Fibroblast of skin of back (primary cell): ENCODE results near the gene GREB1.

Experiments
- DNase-seq: peaks from one replicate; pipeline ENCODE4 v3.0.0-alpha.2; 2013

Gene GREB1

DNA sequence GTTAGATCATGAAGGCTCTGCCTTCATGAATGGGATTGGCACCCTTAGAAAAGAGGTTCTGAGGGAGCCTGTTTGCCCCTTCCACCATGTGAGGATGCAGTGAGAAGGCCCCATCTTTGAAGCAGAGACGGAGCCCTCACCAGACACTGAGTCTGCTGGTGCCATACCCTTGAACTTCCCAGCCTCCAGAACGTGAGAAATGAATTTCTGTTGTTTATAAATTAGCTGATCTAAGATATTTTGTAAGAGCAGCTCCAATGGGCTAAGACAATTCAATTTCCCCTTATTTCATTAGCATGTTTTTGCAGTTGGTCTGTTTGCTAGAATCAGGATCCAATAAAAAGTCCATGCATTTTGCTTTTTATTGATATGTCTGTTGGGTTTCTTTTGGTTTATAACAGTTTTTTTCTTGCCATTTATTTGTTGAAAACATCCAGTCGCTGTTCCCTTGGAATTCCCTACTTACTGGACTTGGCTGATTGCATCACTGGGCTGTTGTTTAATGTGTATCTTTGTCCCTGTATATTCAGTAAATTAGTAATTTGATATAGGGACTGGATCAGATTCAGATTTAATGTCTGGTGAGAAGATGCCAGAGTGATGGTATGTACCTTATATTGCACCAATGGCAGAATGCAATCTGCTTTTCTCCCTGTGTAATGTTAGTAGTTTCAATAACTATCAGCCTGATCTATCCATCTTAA, 24.0 kb upstream of the GREB1 start:
- no peak for DNase-seq

DNA sequence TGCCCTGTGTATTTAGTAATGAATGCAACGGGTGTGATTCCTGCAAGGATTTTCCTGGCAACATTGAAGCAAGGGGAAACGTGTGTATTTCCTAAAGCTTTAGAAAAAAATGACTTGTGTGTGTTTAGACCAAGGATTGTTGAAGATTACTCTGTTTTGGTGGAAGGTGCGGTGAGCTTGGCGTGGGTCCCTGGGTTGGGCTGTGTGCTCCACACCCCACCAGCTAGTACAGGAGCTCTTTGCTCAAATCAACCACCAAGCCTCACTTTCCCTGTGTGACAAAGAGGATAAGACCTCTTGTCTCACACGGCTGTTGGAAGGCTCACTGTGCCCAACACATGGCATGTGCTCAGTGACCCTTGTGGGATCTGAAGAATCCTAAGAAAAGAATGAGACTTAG, 21.4 kb upstream of the GREB1 start:
- no peak for DNase-seq

DNA sequence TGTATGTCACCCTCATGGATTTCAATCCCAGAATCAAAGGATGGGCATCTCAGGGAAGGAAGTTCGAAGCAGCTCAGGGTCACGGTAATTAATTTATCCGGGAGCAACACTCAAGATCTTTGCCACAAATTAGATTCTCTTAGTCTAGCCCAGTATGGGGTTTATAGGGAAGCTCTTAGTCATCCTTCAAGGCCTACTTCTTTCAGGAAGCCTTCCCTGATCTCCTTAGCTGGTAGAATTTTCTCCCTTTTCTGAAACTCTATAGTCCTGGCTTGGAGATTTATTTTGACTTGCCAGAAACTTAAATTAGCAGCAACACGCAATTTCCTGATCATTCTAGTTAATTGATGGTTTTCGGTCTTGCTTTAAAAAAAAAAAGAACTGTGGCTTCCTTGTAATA, 20.5 kb upstream of the GREB1 start:
- no peak for DNase-seq

- no peak for DNase-seq
Measured at GRCh38 chr2:11514081-11514730, 19.6 kb upstream of the GREB1 start.

- DNase-seq: no peak
Measured at GRCh38 chr2:11514904-11515303, 18.9 kb upstream of the GREB1 start.

DNA sequence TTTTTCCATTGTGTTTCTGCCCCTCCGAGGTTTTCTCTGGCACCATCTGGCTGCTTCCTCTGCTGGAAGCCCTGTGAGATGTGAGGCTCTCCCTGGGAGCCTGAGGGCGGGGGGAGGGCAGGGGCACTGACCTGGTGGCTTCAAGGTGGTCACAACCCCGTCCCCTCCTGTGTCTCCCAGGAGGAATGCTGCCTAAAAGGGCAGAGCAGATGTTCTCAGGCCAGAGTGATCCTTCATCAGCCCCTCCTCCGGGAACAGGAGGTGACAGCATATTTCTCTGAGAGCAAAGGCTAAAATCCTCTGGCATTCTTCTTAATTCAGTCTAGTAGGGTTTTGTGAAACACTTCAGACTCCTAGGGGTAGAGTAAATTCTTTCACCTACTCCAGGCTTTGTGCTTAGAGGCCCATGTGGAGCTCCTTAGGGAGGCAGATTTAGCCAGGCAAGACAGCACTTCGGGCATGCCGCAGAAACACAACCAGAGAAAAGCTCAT, 18.3 kb upstream of the GREB1 start:
- no peak for DNase-seq

GRCh38 chr2:11516984-11517648, 16.7 kb upstream of the GREB1 start:
- DNase-seq: no peak

DNA sequence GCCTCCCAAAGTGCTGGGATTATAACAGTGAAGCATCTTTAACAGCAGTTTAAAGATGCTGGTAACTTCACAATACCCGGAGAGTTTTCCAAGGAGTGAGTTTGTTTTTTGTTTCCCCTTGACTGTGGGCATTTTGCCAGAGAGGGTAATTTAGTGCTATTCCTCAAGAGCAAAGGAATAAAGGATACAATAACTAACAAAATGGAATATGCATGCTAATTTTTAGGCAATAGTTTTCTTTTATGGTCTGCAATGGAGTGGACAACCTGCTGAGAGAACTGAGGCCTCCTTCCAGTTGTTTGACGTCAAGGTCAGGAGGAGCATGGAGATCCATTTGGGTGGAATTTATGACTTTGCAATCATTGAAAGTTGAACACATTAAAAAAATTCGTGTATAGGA, 15.9 kb upstream of the GREB1 start:
- DNase-seq: no peak

DNA sequence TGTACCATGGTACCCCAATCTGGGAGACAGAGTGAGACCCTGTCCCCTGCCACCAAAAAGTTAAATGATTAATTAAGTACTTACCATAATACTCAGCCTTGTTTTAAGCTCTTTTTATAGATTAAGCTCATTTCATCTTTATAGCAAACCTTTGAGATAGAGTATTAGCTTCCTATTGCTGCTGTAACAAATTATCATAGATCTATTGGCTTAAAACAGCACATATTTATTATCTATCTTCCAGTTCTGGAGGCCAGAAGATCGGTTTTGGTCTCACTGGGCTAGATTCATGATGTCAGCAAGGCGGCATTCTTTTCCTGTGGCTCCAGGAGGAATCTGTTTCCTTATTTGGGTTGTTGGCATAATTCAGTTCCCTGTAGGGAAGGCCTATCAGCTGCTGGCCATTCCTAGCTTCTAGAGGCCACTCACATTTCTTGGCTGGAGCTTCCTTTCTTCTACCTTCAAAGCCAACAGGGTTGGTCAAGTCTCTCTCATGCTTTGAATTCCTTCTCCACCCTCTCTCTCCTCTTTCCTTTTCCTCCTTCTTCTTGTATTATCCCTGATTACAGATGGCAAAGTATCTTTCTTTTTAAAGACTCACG, 13.7 kb upstream of the GREB1 start:
- DNase-seq: peak; percentile 7

GRCh38 chr2:11521775-11522174, 12.1 kb upstream of the GREB1 start:
- no peak for DNase-seq

DNA sequence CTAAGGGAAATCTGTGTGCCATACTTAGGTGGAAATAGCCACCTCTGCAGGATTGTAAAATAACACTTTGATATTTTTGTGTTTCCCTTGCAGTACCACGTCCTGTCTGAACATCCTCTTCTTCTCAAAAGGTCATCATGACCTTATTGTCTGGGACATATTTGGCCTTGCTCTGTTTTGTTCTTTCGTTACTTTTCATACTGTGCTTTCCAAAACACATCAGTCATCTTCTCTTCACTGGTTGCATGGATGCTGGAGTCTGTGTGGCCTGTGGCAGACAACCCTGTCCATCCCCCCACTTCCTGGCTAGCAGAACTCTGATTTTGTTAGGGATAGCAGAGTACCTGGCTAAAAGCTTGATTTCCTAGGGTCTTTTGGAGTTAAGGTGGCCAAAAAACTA, 9.4 kb upstream of the GREB1 start:
- DNase-seq: no peak

DNA sequence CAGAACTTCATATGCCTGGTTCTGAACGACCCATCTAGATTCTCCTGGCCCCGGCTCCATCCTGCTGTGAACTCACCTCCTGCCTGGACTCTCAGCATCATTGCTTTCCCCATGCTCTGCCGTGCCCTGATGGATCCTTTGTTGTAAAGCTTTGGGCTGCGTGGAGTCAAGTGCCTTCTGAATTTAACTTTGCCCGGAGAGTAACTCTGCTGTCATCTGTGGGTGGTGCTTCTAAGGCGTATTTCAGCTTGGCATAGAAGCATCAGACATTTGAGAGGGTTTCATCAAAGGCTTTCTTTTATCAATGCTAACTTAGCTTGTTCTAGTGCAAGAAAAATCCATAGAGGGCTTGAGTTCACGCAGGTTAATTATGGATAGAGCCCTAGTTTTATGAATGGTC, 8.1 kb upstream of the GREB1 start:
- DNase-seq: no peak

GRCh38 chr2:11527001-11527400, 6.8 kb upstream of the GREB1 start:
- no peak for DNase-seq

DNA sequence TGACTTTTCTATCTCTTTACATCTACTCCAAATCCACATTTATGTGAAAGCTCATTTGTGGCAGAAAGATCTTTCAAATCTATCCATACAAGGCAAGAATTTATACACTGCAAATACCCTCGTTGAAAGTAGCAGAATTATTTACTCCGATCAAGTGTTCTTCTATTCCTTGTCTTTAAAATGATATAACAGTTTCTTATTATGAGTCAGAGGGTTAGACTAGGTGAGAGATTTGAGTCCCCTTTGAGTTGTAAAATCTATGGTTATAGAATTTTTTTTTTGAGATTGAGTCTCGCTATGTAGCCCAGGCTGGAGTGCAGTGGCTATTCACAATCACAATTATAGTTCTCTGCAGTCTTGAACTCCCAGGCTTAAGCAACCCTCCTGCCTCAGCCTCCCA, 5.6 kb upstream of the GREB1 start:
- no peak for DNase-seq

DNA sequence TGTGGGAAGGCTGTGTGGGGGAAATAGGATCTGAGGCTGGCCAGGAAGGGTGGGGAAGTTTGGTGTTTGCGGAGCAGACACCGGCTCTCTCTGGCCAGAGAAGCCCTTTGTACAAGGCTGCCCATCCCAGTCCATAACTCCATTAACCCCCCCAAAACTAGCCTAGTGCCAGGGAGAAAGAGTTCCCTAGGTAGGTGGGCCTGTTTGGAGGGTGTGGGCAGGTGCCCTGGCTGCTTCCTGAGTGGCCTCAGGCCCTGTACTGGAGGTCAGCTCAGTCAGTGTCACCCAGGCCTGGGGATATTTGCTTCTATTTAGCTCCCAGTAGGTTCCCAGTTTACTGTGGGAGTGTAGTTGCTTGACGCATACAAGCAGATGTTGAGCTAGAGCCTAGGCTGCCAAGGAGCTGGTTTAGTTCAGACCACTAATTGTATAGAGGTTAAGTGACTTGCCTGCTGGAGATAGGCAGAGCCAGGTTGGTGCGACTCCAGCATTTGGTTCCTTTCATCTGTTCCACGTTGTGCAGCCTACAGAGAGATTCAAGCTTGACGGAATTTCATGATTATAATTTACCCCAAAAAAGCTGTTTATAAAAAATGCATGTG, 2.9 kb upstream of the GREB1 start:
- no peak for DNase-seq

GRCh38 chr2:11532416-11533055, 1.3 kb upstream of the GREB1 start:
- DNase-seq: no peak

- no peak for DNase-seq
Measured at GRCh38 chr2:11534071-11534745, 363 bp downstream of the GREB1 start.

DNA sequence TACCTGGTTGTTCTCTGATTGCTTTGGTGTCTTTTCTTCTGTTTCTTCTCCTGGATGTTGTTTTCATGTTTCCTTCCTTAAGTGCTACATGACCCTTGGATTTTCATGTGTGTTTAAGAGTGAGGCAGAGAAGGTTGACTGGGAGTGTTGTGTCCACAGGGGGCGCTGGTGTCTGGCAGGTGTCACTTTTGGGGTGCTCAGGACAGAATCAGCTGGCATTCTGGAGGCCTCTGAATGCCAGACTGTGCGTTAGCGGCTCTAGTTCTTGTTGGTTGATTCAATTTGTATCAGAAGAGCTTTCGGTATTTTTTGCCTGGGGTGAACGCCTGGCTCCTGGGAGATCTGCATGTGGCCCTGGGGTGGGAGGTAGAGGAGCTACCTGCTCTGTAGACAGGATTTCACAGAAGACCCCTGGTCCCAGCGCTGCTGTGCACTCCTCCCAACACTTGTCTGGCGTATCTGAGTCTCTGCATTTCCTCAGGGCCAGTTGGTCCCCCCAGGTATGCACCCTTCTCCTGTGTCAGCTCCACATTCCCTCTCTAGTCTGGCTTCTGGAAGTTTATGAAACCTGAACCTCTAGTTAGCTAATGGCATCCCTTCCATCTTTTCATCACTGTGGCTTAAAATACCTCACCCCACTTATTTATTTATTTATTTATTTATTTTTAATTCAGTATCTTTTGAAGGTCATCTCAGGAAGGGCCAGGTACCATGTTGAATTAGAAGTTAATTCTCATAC, 1.1 kb downstream of the GREB1 start:
- no peak for DNase-seq

- DNase-seq: no peak
Measured at GRCh38 chr2:11535899-11536344, 2.1 kb downstream of the GREB1 start.

- no peak for DNase-seq
Measured at GRCh38 chr2:11537951-11538350, 4.1 kb downstream of the GREB1 start.
